HEK293T (cell line): ENCODE results near the gene KIAA1217.

Source experiments
- CTCF ChIA-PET: fragments of 350-600 bp; formaldehyde crosslinking; extraction: SDS; loops from one replicate; lab custom pipeline; 2021; ENCODE audit warnings: antibody characterized with exemption, inconsistent platforms; lab: Yijun Ruan, JAX
- POLR2A ChIA-PET: fragments of 350-600 bp; formaldehyde crosslinking; extraction: SDS; loops from one replicate; lab custom pipeline; 2020; ENCODE audit warnings: antibody characterized with exemption, inconsistent platforms; lab: Yijun Ruan, JAX
- DNase-seq: peaks from one replicate; pipeline ENCODE4 v3.0.0; 2012; ENCODE audit warnings: mixed read lengths; ENCODE audit errors: extremely low spot score
- ARNT ChIP-seq: fragments of 450-650 bp; IDR thresholded peaks from 2 replicates; pipeline ENCODE4 v1.6.1; 2017; ENCODE audit warnings: mild to moderate bottlenecking
- BHLHE40 ChIP-seq: fragments of 450-650 bp; IDR thresholded peaks from 2 replicates; pipeline ENCODE4 v1.6.1; 2016; ENCODE audit warnings: mild to moderate bottlenecking, moderate library complexity, borderline replicate concordance
- CTBP1 ChIP-seq: fragments of 450-650 bp; IDR thresholded peaks from 2 replicates; pipeline ENCODE4 v1.6.1; 2016; ENCODE audit warnings: borderline replicate concordance
- ELF4 ChIP-seq: fragments of 450-650 bp; IDR thresholded peaks from 2 replicates; pipeline ENCODE4 v1.6.1; 2017; ENCODE audit warnings: antibody characterized with exemption
- FOXA1 ChIP-seq: fragments of 450-650 bp; IDR thresholded peaks from 2 replicates; pipeline ENCODE4 v1.6.1; 2016; ENCODE audit warnings: mild to moderate bottlenecking
- FOXK2 ChIP-seq: fragments of 450-650 bp; IDR thresholded peaks from 2 replicates; pipeline ENCODE4 v1.6.1; 2016; ENCODE audit warnings: mild to moderate bottlenecking
- FOXM1 ChIP-seq: fragments of 450-650 bp; IDR thresholded peaks from 2 replicates; pipeline ENCODE4 v1.6.1; 2017; ENCODE audit warnings: mild to moderate bottlenecking, borderline replicate concordance
- HDGF ChIP-seq: fragments of 450-650 bp; IDR thresholded peaks from 2 replicates; pipeline ENCODE4 v1.6.1; 2017; ENCODE audit warnings: antibody characterized with exemption, borderline replicate concordance
- L3MBTL2 ChIP-seq: fragments of 450-650 bp; conservative IDR thresholded peaks from 2 replicates; pipeline ENCODE4 v1.6.1; 2016; ENCODE audit warnings: mild to moderate bottlenecking
- LEF1 ChIP-seq: fragments of 450-650 bp; IDR thresholded peaks from 2 replicates; pipeline ENCODE4 v1.6.1; 2017; ENCODE audit warnings: mild to moderate bottlenecking, borderline replicate concordance
- NFRKB ChIP-seq: fragments of 450-650 bp; IDR thresholded peaks from 2 replicates; pipeline ENCODE4 v1.6.1; 2016; ENCODE audit warnings: mild to moderate bottlenecking, moderate library complexity
- PKNOX1 ChIP-seq: fragments of 450-650 bp; IDR thresholded peaks from 2 replicates; pipeline ENCODE4 v1.6.1; 2016
- SP1 ChIP-seq: fragments of 450-650 bp; IDR thresholded peaks from 2 replicates; pipeline ENCODE4 v1.6.1; 2017
- SUZ12 ChIP-seq: fragments of 450-650 bp; IDR thresholded peaks from 2 replicates; pipeline ENCODE4 v1.6.1; 2016; ENCODE audit warnings: mild to moderate bottlenecking
- TARDBP ChIP-seq: fragments of 450-650 bp; IDR thresholded peaks from 2 replicates; pipeline ENCODE4 v1.6.1; 2016
- ZNF384 ChIP-seq: fragments of 450-650 bp; IDR thresholded peaks from 2 replicates; pipeline ENCODE4 v1.6.1; 2016

Gene KIAA1217

GRCh38 chr10:24172909-24173308 is 36.0 kb upstream of the KIAA1217 start:
- no peak for TF ChIP-seq TARDBP
- TF ChIP-seq FOXM1: no peak
- TF ChIP-seq ZNF384: no peak
- TF ChIP-seq L3MBTL2: no peak
- no peak for TF ChIP-seq FOXK2
- no peak for TF ChIP-seq SP1
- TF ChIP-seq NFRKB: no peak
- TF ChIP-seq ELF4: no peak
- TF ChIP-seq HDGF: no peak
- TF ChIP-seq PKNOX1: no peak
- no peak for TF ChIP-seq SUZ12
- TF ChIP-seq BHLHE40: no peak
- no peak for DNase-seq
- POLR2A ChIA-PET: no interaction called here
- CTCF ChIA-PET: no interaction called here

GRCh38 chr10:24174014-24174413 is 34.9 kb upstream of the KIAA1217 start:
- TF ChIP-seq TARDBP (no peak), FOXK2 (no peak), CTBP1 (no peak), SUZ12 (no peak), SP1 (no peak), PKNOX1 (no peak), FOXM1 (no peak), NFRKB (no peak), BHLHE40 (no peak), L3MBTL2 (no peak), ARNT (no peak)
- POLR2A ChIA-PET: no interaction called here
- no peak for DNase-seq
- CTCF ChIA-PET: interaction anchor here (0.6 kb wide), 2 partner anchors 22 to 733 kb away, joined by 3 read pairs; no protein-coding TSS in a partner anchor

GRCh38 chr10:24176658-24177057 is 32.3 kb upstream of the KIAA1217 start:
- DNase-seq: no peak
- ChIA-PET CTCF (interaction anchor here (0.8 kb wide), 1 partner anchor 342 kb away, joined by 3 read pairs; no protein-coding TSS in a partner anchor), POLR2A (no interaction called here)
- TF ChIP-seq ARNT (no peak), TARDBP (no peak), ELF4 (no peak), FOXA1 (no peak), SP1 (no peak), SUZ12 (no peak), ZNF384 (no peak), PKNOX1 (no peak), BHLHE40 (no peak), L3MBTL2 (no peak)

GRCh38 chr10:24177636-24178035 is 31.3 kb upstream of the KIAA1217 start:
- DNase-seq: no peak
- no peak for TF ChIP-seq BHLHE40
- TF ChIP-seq L3MBTL2: no peak
- TF ChIP-seq FOXA1: no peak
- TF ChIP-seq SUZ12: no peak
- no peak for TF ChIP-seq HDGF
- TF ChIP-seq LEF1: no peak
- no peak for TF ChIP-seq CTBP1
- no peak for TF ChIP-seq SP1
- TF ChIP-seq FOXK2: no peak
- TF ChIP-seq NFRKB: no peak
- TF ChIP-seq ZNF384: no peak
- TF ChIP-seq ARNT: no peak
- no peak for TF ChIP-seq PKNOX1
- no peak for TF ChIP-seq TARDBP
- TF ChIP-seq FOXM1: no peak
- TF ChIP-seq ELF4: no peak
- POLR2A ChIA-PET: no interaction called here
- CTCF ChIA-PET: no interaction called here

- TF ChIP-seq PKNOX1 (no peak), TARDBP (no peak), NFRKB (no peak), FOXA1 (no peak), LEF1 (no peak), CTBP1 (no peak), FOXK2 (no peak), ARNT (no peak), SP1 (no peak), BHLHE40 (no peak), L3MBTL2 (no peak), SUZ12 (no peak), ZNF384 (no peak), FOXM1 (no peak), ELF4 (no peak), HDGF (no peak)
- ChIA-PET CTCF (no interaction called here), POLR2A (no interaction called here)
- no peak for DNase-seq
Observed at GRCh38 chr10:24180891-24181290, 28.0 kb upstream of the KIAA1217 start.
